A549 (cell line): Measurements from ENCODE around the gene PTPRG.

ENCODE experiments used
- CEBPB ChIP-seq, 2 experiments: fragments of >200 bp in 1 of 2; sonication (Bioruptor Twin) in 1 of 2; formaldehyde crosslinking in 1 of 2; IDR thresholded peaks; 2 replicates each; pipeline ENCODE4 v1.6.1; 2012 to 2016
- CHD4 ChIP-seq: fragments of 200-600 bp; sonication (generic); IDR thresholded peaks from 2 replicates; pipeline ENCODE4 v1.6.1; 2016; ENCODE audit warnings: antibody characterized with exemption, mild to moderate bottlenecking, borderline replicate concordance
- POLR2A ChIP-seq: IDR thresholded peaks from 2 replicates; pipeline ENCODE4 v1.6.1; 2012; ENCODE audit warnings: mild to moderate bottlenecking, low read length
- SMC3 ChIP-seq: fragments of >200 bp; sonication (Bioruptor Twin); formaldehyde crosslinking; IDR thresholded peaks from 3 replicates; pipeline ENCODE4 v1.6.1; 2018; ENCODE audit warnings: inconsistent platforms
- TP53 ChIP-seq: fragments of 250-450 bp; sonication (Bioruptor Pico); IDR thresholded peaks from 2 replicates; pipeline ENCODE4 v1.5.0; 2021; ENCODE audit warnings: mild to moderate bottlenecking, moderate library complexity
- TF ChIP-seq, protein P1 (sequence below): fragments of >200 bp; sonication (Bioruptor Twin); formaldehyde crosslinking; IDR thresholded peaks from 3 replicates; pipeline ENCODE4 v1.5.1; 2016

- TF ChIP-seq TP53 (CRISPR knock-in tag), result no peak
- no peak for TF ChIP-seq CHD4
- TF ChIP-seq, protein P1, sequence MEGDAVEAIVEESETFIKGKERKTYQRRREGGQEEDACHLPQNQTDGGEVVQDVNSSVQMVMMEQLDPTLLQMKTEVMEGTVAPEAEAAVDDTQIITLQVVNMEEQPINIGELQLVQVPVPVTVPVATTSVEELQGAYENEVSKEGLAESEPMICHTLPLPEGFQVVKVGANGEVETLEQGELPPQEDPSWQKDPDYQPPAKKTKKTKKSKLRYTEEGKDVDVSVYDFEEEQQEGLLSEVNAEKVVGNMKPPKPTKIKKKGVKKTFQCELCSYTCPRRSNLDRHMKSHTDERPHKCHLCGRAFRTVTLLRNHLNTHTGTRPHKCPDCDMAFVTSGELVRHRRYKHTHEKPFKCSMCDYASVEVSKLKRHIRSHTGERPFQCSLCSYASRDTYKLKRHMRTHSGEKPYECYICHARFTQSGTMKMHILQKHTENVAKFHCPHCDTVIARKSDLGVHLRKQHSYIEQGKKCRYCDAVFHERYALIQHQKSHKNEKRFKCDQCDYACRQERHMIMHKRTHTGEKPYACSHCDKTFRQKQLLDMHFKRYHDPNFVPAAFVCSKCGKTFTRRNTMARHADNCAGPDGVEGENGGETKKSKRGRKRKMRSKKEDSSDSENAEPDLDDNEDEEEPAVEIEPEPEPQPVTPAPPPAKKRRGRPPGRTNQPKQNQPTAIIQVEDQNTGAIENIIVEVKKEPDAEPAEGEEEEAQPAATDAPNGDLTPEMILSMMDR, result no peak
- TF ChIP-seq CEBPB (IDR thresholded peaks at IDR 0.05), result no peak
- TF ChIP-seq POLR2A, result no peak
- no peak for TF ChIP-seq SMC3
Observed at GRCh38 chr3:61903931-61904657, 342.7 kb downstream of the PTPRG start.
